GM19099 (cell line): ENCODE results near the gene CD300E.

ENCODE experiments used
- POLR2A ChIP-seq: IDR thresholded peaks from 3 replicates; pipeline ENCODE4 v1.6.1; 2011; ENCODE audit warnings: low read depth; ENCODE audit not compliant: insufficient read length; ENCODE audit errors: extremely low read depth

The CD300E gene

DNA sequence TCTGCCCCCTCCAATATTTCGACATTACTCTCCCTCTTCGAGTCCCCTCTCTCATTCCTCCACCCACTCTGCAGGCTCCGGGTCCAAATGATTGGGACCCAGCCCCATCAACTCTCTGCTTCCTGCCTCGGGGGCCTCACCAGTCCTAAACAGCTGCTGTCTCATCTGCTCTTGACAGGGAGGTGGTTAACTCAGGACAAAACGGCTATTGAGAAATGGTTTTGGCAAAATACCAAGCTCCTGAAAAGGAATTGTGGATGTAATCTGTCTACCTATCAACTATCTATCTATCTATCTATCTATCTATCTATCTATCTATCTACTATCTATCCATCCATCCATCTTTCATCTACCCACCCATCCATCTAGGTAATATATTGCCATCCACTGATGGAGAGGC is 58.4 kb downstream of the CD300E start:
- TF ChIP-seq POLR2A: no peak

DNA sequence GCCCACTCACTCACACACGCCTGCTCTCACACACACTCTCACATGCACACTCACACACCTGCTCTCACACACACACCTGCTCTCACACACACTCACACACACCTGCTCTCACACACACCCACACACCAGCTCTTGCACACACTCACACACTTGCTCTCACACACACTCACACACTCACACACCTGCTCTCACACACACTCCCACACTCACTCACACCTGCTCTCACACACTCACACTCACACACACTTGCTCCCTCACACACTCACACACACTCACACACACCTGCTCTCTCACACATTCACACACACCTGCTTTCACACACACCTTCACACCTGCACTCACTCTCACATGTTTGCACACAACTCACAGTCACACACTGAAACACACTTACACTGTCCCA is 60.2 kb downstream of the CD300E start:
- TF ChIP-seq POLR2A: no peak

DNA sequence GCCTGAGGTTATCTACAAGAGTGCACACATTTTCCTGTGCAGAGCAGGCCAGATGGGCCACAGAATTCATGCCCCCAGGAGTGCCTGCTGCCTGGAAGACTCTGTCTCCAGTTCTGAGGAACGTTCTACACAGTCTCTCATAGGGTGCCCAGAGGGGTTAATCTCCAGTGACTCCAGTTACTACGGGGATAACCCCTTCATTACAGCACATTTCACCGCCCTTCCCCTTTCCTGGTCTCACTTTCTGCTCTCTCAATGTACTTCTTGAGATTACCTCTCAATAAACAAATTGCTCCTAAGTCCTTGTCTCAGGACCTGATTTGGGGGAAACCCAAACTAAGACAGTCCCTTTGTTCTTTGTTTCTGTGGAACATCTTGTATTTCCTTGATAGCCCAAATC is 62.0 kb downstream of the CD300E start:
- TF ChIP-seq POLR2A: no peak
